ENCODE data around the gene ATF4. TPM values are rescaled to one million over a fixed set of nuclear protein-coding genes. Genes with fewer than 3 reads are reported as not detected.

Gene ATF4
- total and polyA plus RNA-seq, 2 of the 13 experiments (the other 11 are each of a cell fraction or from before 2014, with no cell fraction given): 486 to 1,297 TPM

DNA sequence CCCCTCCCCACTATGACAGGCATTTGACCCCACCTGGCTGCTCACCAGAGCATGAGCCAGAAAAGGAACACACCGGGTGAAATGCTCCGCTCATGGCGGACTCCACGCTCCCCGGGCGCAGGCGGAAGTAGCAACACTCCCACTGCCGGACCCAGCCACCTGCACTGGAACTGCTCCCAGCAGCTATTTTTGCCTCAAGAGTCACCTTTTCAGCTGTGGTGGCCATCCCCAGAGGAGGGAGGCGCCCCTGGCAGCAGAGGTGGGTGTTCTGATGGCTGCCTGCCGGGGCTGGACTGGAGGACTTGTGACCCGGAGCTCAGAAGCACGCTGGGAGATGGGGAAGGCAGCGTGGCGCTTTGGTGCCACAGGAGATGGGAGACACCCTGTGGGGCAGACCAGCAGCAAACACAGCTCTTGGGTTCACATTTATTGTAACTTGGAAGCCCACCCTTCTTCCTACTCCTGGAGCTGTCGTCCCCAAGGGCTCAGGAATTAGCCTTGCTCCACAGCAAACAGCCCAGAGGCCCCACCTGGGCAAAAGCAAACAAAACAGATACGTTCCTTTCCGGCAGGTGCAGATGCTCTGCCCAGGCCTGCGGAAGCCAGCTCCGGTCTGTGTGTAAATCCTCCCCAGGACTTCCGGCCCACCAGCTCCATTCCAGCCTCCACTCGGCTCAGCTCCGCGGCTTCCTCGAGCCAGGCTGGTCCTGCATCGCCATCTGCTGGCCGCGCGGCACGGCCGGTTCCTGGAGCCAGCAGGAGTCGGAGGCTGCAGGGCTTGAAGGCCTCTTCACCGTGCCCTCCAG lies 8.5 kb downstream of the ATF4 start (continued):
- TF ChIP-seq, protein P1, sequence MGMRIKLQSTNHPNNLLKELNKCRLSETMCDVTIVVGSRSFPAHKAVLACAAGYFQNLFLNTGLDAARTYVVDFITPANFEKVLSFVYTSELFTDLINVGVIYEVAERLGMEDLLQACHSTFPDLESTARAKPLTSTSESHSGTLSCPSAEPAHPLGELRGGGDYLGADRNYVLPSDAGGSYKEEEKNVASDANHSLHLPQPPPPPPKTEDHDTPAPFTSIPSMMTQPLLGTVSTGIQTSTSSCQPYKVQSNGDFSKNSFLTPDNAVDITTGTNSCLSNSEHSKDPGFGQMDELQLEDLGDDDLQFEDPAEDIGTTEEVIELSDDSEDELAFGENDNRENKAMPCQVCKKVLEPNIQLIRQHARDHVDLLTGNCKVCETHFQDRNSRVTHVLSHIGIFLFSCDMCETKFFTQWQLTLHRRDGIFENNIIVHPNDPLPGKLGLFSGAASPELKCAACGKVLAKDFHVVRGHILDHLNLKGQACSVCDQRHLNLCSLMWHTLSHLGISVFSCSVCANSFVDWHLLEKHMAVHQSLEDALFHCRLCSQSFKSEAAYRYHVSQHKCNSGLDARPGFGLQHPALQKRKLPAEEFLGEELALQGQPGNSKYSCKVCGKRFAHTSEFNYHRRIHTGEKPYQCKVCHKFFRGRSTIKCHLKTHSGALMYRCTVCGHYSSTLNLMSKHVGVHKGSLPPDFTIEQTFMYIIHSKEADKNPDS (CRISPR knock-in tag; IDR thresholded peaks at IDR 0.05): no peak
- TF ChIP-seq CENPX (CRISPR knock-in tag; IDR thresholded peaks at IDR 0.05) (no peak), HNRNPL (IDR thresholded peaks at IDR 0.05; ENCODE audit: low read depth, low read length) (peak; percentile 76; the same call in 1 of the 2 replicates), ZNF263 (CRISPR knock-in tag; IDR thresholded peaks at IDR 0.05) (peak; percentile 64; the same call in 1 of the 2 replicates), RXRB (CRISPR knock-in tag; IDR thresholded peaks at IDR 0.05; ENCODE audit: borderline replicate concordance) (peak; percentile 76), SPEN (CRISPR knock-in tag; IDR thresholded peaks at IDR 0.05; ENCODE audit: low read depth) (peak; percentile 92), ZNF569 (CRISPR knock-in tag; IDR thresholded peaks at IDR 0.05; ENCODE audit: borderline replicate concordance) (no peak), ZNF737 (CRISPR knock-in tag; IDR thresholded peaks at IDR 0.05; ENCODE audit: borderline replicate concordance) (no peak)
- TF ChIP-seq, protein P2, sequence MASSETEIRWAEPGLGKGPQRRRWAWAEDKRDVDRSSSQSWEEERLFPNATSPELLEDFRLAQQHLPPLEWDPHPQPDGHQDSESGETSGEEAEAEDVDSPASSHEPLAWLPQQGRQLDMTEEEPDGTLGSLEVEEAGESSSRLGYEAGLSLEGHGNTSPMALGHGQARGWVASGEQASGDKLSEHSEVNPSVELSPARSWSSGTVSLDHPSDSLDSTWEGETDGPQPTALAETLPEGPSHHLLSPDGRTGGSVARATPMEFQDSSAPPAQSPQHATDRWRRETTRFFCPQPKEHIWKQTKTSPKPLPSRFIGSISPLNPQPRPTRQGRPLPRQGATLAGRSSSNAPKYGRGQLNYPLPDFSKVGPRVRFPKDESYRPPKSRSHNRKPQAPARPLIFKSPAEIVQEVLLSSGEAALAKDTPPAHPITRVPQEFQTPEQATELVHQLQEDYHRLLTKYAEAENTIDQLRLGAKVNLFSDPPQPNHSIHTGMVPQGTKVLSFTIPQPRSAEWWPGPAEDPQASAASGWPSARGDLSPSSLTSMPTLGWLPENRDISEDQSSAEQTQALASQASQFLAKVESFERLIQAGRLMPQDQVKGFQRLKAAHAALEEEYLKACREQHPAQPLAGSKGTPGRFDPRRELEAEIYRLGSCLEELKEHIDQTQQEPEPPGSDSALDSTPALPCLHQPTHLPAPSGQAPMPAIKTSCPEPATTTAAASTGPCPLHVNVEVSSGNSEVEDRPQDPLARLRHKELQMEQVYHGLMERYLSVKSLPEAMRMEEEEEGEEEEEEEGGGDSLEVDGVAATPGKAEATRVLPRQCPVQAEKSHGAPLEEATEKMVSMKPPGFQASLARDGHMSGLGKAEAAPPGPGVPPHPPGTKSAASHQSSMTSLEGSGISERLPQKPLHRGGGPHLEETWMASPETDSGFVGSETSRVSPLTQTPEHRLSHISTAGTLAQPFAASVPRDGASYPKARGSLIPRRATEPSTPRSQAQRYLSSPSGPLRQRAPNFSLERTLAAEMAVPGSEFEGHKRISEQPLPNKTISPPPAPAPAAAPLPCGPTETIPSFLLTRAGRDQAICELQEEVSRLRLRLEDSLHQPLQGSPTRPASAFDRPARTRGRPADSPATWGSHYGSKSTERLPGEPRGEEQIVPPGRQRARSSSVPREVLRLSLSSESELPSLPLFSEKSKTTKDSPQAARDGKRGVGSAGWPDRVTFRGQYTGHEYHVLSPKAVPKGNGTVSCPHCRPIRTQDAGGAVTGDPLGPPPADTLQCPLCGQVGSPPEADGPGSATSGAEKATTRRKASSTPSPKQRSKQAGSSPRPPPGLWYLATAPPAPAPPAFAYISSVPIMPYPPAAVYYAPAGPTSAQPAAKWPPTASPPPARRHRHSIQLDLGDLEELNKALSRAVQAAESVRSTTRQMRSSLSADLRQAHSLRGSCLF (CRISPR knock-in tag; IDR thresholded peaks at IDR 0.05; ENCODE audit: borderline replicate concordance): no peak
- TF ChIP-seq, protein P3, sequence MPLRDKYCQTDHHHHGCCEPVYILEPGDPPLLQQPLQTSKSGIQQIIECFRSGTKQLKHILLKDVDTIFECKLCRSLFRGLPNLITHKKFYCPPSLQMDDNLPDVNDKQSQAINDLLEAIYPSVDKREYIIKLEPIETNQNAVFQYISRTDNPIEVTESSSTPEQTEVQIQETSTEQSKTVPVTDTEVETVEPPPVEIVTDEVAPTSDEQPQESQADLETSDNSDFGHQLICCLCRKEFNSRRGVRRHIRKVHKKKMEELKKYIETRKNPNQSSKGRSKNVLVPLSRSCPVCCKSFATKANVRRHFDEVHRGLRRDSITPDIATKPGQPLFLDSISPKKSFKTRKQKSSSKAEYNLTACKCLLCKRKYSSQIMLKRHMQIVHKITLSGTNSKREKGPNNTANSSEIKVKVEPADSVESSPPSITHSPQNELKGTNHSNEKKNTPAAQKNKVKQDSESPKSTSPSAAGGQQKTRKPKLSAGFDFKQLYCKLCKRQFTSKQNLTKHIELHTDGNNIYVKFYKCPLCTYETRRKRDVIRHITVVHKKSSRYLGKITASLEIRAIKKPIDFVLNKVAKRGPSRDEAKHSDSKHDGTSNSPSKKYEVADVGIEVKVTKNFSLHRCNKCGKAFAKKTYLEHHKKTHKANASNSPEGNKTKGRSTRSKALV (CRISPR knock-in tag; IDR thresholded peaks at IDR 0.05): no peak
- TF ChIP-seq, protein P4, sequence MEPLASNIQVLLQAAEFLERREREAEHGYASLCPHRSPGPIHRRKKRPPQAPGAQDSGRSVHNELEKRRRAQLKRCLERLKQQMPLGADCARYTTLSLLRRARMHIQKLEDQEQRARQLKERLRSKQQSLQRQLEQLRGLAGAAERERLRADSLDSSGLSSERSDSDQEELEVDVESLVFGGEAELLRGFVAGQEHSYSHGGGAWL (CRISPR knock-in tag; IDR thresholded peaks at IDR 0.05): peak; percentile 44; the same call in 1 of the 2 replicates
- TF ChIP-seq, protein P5, sequence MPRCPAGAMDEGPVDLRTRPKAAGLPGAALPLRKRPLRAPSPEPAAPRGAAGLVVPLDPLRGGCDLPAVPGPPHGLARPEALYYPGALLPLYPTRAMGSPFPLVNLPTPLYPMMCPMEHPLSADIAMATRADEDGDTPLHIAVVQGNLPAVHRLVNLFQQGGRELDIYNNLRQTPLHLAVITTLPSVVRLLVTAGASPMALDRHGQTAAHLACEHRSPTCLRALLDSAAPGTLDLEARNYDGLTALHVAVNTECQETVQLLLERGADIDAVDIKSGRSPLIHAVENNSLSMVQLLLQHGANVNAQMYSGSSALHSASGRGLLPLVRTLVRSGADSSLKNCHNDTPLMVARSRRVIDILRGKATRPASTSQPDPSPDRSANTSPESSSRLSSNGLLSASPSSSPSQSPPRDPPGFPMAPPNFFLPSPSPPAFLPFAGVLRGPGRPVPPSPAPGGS (CRISPR knock-in tag; IDR thresholded peaks at IDR 0.05): peak; percentile 74
- TF ChIP-seq, protein P6, sequence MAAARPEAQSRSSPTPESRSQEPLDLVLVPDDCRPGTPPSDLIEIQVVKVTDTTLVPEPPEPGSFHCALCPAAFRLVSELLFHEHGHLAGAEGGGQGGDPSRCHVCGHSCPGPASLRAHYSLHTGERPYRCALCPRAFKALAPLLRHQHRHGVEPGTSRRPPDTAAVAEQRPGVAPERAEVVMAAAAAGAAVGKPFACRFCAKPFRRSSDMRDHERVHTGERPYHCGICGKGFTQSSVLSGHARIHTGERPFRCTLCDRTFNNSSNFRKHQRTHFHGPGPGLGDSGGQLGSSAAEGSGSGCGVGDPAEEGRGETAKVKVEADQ (CRISPR knock-in tag; IDR thresholded peaks at IDR 0.05; ENCODE audit: borderline replicate concordance): peak; percentile 46; the same call in 1 of the 2 replicates

Data from HepG2 (cell line).